GM23248 (cell line): ENCODE measurements around the gene C5.

Experiments
- EZH2 ChIP-seq: fragments of 200-600 bp; sonication (generic); IDR thresholded peaks from 2 replicates; pipeline ENCODE4 v1.6.1; 2018; ENCODE audit warnings: antibody characterized with exemption, mild to moderate bottlenecking; ENCODE audit not compliant: insufficient read depth, poor library complexity, severe bottlenecking
- EZH2phosphoT487 ChIP-seq: fragments of 200-600 bp; sonication (generic); IDR thresholded peaks from 2 replicates; pipeline ENCODE4 v1.6.1; 2018; ENCODE audit warnings: antibody characterized with exemption, moderate library complexity, mild to moderate bottlenecking, low read depth; ENCODE audit not compliant: insufficient read depth

DNA sequence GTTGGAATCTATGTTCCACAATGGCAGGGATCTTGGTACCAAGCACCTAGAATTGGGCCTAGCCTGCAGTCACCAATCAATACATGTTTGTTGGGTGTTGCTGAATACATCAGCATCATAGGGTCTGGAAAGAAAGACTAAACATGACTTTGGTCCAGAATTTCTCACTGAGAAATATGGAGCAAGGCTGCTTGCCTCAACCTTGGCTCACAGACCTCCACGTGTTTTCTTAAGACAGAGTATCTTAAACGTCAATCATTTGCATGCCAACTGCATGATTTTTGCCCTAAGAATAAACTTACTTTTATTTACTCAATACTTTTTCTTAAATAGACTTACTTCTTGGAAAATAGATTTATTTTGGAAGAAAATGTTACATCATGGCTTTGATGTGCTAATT is 100.8 kb downstream of the C5 start:
- no peak for TF ChIP-seq EZH2phosphoT487
- no peak for TF ChIP-seq EZH2
